AG20443 (cell line): ENCODE data around the gene CYBB.
A peak's percentile ranks its signal among the peaks of the same experiment; 100 is the strongest.
"Not testable (repeated sequence)": the region's sequence is repeated elsewhere in the genome, so short reads cannot be mapped to it uniquely, and the experiment has no call there.

Source experiments
- DNase-seq: peaks from one replicate; pipeline ENCODE4 v3.0.0; 2012; ENCODE audit warnings: low spot score, mixed read lengths

The CYBB gene

DNA sequence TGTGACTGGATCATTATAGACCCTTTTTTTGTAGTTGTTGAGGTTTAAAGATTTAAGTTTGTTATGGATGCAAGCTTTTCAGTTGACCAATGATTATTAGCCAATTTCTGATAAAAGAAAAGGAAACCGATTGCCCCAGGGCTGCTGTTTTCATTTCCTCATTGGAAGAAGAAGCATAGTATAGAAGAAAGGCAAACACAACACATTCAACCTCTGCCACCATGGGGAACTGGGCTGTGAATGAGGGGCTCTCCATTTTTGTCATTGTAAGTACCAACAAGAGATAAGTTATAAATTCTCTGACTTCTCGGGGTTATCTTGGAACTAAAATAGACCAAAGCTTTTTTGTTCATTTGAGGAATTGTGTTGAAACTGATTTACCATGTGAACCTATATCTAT lies at the start of gene CYBB:
TSS of gene CYBB (plus strand) at position 203 of the 400 bp plus-strand sequence. CDS start at position 222, 19 bp downstream.
- DNase-seq = no peak

DNA sequence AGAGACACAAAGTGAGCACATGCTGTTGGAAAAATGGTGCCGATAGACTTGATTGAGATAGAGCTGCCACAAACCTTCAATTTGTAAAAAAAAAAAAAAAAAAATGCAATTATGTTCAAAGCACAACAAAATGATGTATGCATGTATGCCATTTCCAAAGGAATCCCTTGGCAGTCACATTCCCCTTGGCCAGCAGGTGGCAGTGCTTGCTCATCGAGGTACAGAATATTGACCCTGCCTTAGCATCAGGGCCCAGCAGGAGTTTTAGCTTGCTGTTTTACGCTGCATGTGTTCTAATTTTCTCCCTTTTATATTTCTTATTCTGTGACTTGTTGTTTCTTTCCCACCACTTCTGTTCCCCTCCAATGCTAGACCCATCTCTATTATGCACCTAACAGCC lies 34.5 kb upstream of the CYBB start:
- peak; percentile 62 for DNase-seq

DNA sequence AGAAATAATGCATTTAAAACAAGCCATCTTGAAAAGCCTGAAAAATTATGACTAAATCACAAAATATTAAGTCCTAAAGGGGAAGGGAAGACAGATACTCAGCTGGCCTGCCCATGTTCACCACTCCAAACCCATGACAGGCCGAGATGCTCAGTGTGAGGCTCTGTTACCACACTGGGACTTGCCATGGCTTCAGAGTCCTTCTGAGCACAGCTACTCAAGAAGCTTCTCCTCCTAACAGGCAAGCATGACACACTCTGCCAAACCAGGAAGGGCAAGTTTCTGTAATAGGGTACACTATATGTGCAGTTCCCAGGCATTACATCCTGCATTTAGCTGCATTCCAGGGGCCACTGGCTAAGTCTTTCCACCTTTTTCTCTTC lies 34.0 kb upstream of the CYBB start:
- no peak for DNase-seq

DNA sequence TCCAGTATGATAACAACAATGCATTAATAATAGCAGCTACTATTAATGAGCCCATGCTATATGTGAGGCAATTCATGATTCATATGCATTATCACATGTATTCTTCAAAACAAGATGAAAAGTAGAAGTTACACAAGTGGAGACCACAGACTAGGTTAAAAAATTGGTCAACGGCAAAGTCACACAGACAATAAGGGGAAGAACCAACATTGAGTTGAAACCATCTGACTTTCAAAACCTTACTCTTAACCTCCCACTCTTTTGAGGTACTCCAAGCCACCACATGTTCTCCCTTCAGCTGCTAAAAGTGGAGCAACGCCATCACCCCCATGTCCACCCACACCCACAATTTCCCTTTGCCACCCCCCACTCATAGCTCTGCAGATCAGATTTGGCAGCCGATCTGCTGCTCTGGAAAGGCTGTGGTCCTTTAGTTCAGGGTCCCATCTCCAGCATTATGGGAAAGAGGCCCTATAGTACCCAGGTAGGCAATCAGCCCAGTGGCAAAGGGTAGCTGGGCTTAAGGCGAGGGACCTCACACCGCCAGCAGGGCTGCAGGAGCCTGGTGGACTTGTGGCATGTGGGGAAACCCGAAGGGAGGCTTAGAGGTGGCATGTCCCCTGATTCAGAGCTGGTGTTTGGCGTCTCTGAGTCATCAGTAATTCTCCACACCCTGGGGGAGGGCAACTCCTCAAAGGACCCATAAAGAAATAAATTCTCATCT lies 33.5 kb upstream of the CYBB start:
- DNase-seq = no peak

DNA sequence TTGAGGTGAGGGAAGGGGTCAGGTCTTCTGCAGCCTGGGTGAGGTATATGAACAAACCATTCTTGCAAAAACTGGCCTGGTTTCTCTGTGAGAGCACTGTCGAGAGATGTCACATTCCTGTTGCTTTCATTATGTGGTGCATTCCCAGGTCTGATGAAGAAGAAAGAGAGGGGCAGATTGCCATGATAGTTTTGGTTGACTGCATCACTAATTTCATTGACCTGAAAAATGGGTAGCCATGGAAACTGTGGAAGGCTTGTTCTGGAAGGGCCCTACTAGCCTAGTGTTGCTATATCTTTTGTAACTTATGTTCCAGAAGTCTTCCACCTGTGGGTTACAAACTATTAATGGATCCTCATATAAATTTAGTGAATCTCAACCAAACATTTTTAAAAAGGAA lies 32.9 kb upstream of the CYBB start:
- no peak for DNase-seq

DNA sequence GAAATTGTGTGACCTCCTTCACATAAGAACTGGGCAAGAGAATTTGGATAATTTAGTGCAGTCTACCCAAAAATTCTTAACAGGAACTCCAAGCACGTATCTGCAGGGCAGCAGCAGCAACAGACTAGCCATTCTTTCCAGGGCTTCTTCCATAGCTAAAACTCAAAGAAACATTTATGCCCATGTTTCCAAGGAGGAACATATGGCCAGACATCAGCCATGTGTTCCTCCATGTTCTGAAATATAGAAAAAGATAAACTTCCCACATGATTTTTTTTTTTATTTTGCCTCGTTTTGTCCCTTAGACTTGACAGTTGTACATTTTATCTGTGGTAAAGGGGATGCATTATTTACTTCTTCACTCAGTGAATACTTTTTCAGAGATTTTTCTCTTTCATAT lies 27.6 kb upstream of the CYBB start:
- DNase-seq = no peak

DNA sequence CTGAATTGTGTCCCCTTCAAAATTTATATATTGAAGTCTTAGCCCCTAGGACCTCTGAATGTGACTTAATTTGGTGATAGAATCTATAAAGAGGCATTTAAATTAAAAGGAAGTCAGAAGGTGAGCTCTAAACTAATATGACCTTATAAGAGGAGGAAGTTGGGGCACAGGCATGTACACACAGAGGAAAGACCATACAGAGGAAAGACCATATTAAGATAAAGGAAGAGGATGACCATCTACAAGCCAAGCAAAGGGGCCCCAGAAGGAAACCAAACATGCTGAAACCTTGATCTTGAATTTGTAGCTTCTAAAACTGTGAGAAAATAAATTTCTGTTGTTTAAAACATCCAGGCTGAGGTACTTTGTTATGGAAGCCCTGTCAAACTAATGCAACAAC lies 26.9 kb upstream of the CYBB start:
- DNase-seq = no peak

DNA sequence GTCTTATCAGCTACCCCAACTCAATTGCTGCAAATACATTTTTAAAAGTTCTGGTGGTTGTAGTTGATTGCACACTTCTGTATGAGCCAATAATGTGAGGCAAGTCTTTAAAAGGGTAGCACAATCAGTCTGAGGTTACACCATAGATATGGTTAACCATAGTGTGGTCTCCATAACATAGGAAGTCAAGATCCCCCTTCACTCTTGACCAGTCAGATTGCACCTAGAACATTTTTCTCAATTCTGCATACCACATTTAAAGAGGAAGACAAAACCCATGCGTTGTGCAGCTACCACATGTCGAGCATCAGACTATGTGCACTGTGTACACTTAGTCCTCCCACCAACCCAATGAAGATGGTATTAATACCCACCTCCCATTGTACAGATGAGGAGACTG lies 26.5 kb upstream of the CYBB start:
- DNase-seq = no peak

DNA sequence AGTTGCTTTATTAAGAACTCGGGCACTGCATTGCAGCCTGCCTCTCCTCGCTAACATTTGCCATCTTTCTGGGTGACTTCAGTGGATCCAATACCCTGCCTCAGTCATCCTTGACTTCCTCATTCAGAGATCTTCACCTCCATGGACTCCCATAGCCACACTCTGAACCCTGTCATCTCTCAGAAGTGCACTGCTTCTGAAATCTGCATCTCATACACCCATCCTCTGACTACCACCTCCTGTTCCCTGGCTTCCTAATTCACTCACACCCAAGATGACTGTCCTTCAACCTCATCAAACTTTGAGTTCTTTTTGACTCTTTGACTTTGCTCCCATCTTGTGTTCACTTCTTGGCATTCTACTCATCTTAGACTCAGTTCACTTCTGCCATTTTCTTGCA lies 25.3 kb upstream of the CYBB start:
- DNase-seq = no peak

DNA sequence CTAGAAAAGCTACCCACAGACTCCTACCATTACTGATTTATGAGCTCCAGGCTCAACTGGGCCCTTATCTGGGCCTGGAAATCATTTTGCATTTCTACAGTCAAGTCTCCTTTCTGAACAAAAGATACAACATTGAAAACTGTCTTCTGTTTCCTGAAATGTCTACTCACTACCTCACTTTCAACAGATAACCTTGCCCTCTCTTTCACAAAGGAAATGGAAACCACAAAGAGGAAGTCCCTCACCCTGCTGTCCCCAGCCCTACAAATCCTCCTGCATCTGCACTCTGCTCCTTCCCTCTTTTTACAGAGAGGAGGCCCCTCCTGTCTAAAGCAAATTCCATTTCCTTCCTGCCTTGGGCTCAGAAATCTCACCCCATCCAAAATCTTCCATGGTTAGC lies 24.8 kb upstream of the CYBB start:
- DNase-seq = no peak

DNA sequence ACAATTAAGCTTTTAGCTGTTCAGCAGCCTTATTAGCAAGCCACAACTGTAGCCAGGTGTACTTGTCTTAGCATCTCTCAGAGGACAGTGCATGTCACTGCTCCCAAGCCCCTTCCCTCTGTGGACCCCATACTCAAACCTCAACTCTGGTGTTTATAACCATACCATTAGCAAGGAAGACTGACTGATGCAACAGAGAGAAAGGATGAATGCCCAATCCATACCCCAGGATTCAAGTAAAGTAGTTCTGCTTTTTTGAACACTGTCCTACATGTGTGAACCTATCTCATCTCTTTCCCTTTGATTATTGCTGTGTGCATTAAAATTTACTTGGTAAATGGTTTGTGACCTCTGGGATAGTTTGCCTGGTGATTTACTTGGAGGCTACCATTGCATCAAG lies 22.8 kb upstream of the CYBB start:
- no peak for DNase-seq

DNA sequence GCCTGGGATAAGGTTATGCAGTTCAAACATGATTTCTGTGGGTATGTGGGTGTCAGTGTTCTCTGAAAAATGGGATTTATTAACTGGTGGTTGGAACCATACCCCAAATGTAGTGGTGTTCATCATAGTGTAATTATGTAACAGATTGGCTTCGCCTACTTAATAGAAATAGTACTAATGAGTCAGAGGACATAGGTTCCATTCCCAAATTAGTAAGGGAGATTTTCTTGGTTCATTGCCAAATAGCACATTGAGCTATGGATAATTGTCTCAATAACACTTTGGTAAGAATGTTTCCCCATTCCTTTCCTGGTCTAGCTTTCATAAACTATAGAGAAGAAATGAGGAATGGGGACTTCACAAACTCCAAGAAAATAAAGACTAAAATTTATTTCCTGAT lies 20.5 kb upstream of the CYBB start:
- DNase-seq = no peak

DNA sequence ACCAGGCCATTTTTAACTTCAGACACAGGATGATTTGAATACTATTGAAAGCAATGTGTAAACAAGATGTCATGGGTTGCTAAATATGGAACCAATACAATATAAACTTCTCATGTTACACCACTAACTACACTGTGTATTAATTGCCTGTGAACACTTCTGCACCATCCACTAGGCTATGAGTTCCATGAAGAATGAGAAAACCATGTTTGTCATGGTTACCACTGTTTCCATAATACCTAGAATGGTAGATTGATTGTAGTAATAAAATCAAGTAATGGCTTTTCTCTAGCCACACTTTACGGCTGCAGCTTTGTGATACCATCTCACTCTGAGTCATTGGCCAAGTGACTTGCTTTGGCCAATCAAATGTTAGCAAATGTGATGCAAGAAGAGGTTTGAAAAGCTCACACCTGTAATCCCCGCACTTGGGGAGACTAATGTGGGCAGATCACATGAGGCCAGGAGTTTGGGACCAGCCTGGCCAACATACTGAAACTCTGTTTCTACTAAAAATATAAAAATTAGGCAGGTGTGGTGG lies 19.9 kb upstream of the CYBB start:
- no peak for DNase-seq

DNA sequence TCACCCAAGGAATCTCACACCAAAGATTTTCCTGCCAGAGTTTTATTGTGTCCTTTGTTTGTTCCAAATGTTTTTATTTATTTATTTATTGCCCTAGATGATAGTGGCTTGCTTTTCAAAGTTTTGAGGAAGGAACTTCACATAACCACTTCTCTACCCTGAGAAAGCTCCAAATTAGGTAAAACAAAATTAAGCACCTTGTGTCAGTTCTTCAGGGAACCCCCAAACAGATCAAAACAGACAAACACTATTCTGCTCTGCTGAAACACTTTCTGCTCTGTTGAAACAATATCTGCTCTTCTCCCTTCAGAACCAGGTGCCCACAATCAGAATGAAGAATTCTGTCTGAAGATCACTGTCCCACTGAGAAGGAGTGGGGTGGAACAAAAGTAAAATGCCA lies 16.5 kb upstream of the CYBB start:
- DNase-seq = no peak

DNA sequence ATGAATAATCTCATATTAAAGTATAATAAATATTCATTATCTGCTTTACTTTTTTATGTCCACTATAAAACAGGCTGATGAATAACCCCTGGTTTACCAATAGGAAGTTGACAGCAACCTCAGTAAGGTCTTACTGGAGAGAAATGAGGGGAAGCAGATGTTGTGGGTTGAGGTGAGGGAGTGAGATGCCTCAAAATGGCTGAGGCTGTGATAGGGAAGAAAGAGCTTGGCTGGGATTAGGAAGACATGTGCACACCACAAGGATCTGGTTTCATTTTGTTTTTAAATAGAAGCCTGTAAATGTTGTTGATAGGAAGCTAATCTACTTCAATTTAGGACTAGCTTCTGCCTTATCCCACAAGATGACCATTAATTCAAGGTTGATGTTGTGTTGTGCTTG lies 14.4 kb upstream of the CYBB start:
- no peak for DNase-seq

DNA sequence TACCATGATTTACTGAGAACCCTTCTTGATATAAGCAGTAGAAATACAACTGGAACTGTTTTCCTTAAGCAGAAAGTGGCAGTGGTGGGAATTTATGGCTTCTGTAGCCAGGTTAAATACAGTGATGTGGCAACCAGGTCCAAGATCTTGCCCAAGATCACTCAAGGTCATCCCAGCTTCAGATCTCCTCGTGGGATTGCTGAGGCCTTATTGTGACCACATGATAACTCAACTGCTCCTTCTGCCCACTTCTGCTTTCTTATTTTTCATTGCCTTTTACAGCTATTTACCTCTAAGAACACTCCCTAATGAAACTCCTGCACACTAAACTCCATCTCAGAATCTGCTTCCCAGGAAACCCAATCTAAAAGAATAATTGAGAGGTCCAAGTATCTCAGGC lies 12.4 kb upstream of the CYBB start:
- no peak for DNase-seq

DNA sequence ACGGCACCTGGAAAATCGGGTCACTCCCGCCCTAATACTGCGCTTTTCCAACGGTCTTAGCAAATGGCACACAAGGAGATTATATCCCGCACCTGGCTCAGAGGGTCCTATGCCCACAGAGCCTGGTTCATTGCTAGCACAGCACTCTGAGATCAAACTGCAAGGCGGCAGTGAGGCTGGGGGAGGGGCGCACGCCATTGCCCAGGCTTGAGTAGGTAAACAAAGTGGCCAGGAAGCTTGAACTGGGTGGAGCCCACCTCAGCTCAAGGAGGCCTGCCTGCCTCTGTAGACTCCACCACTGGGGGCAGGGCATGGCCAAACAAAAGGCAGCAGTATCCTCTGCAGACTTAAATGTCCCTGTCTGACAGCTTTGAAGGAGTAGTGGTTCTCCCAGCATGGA lies 11.0 kb upstream of the CYBB start:
- DNase-seq = not testable (repeated sequence)

DNA sequence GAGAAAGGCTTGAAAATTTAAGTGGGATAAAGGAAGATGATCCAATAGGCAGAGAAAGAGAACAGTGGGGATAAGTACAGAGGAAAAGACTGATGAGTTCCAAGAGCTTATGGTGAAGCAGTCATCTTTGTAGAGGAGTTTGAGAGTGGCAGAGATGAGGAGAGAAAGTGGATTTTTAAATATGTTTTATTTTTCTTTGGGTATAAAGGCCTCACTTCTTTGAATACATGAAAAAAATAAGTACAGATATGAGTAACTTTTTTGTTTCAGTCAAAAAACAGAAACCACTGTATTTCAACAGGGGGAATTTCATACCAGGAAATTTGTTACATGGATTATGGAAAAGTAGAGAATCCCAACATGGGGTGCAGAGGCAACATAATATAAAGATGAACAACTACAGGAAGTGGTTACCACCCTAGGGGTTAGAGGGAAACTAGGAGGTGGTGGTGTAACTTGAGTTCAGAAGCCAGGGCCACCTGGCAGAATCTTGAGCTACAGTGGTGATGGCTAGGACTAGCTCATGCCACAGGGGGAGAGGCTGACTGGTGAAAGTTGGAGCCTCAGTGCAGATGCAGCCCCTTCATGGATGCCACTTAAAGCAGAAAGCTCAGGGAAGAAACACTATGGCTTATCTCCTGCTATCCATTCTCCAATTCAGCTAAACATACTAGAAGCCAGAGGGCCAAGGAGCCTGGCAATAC lies 3.4 kb upstream of the CYBB start:
- no peak for DNase-seq

DNA sequence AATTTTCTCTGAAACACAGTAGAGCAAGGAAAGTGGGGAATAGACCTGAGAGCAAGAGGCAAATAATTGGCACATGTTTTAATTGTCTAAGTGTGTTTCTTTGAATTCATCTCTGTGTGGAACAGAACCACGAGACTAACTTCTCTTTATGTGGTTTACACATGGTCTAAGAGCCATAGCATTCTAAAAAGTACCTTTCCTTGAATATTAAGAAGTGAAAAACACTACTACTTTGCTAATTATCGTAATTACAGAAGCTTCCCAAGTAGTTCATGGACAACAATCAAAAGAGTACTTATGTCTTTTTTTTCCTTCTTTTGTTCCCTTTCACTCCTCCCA lies 2.9 kb upstream of the CYBB start:
- no peak for DNase-seq

DNA sequence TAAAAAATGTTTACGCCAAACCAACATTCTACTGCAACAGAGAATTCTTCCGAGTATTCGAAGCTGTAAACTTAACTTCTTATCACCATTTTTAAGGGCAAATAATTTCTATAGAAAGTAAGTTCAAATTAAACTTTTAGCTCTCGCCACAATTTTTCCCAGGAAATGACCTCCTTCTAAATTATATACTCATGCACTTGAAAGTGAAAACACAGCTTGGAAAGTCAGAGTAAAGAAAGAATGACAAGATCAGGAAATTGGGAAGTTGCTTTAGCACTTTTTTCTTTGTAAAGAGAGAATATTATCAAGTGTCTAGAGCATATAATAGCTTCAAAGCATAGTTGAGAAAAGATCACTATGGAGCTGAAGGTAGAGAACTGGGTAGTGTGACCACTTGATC lies 1.2 kb downstream of the CYBB start:
- no peak for DNase-seq

DNA sequence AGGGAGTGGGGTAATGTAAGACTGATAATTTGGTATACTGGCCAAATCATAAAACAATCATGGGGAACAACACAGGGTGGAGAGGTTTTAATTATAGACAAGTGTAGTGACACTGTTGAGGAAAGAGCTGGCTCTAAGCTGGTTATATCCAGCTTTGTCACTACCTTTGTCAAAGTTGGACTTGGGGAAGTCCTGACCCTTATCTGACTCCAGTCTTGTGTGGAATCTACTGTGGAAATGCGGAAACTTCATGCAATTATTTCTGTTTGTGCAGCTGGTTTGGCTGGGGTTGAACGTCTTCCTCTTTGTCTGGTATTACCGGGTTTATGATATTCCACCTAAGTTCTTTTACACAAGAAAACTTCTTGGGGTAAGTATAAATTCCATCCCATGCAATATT lies 2.0 kb downstream of the CYBB start:
- DNase-seq = no peak

DNA sequence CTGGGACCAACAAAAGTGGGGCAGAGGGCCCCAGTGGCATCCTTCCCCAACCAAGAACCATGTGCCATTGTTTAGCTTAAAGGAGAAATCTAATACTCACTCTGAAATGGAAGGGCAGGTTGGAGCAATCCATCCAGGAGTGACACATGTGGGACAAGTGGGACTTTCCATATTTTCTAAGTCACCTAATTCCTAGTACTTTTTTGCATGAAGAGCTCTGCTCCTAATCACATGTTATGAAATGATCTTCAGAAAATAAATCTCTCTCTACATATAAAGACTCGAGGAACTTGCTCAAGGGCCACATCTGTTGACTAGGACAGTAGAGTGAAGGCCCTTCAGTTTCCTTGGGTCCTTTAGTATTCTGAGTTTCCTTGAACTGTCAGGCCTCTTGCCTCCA lies 2.5 kb downstream of the CYBB start:
- no peak for DNase-seq

DNA sequence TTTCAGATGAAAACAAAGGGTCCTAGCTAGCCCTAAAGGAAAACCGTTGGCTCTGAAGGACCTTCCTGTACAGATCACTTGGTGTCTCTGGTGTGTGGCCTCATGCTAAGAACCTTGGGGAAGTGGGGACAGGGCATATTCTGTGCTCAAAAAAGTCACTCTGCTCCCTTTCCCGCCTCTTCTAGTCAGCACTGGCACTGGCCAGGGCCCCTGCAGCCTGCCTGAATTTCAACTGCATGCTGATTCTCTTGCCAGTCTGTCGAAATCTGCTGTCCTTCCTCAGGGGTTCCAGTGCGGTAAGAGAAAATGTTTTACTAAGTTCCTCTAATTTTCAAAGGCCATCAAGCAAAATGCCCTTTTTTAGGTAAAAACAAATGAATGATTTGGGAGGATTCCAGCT lies 3.4 kb downstream of the CYBB start:
- no peak for DNase-seq

DNA sequence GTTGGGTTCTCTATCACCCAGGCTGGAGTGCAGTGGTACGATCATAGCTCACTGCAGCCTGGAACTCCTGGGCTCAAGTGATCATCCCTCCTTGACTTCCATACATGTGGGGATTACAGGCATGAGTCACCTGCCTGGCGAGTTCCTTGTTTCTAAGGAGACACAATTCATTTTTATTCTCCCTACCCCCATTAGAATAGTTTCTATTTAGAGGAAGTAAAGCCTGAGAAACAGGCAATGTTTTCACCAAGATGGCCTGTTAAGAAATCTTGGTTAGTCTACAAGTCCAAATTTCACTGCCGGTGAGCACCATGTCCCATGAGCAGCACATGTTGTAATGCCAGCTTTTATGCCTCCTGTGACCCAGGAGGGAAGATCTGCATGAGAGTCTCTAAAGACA lies 5.7 kb downstream of the CYBB start:
- no peak for DNase-seq
